ENCODE measurements around the gene DPF1.

The DPF1 gene

GRCh38 chr19:38196245-38196837, 27.7 kb downstream of the DPF1 start:
- no peak for DNase-seq

- DNase-seq: no peak
These were observed 28.8 kb downstream of the DPF1 start for GRCh38 chr19:38195237-38195636.

GRCh38 chr19:38194061-38194701, 29.8 kb downstream of the DPF1 start:
- no peak for DNase-seq

- no peak for DNase-seq
These were observed 30.6 kb downstream of the DPF1 start for GRCh38 chr19:38193445-38193844.

- no peak for DNase-seq
These were observed 32.3 kb downstream of the DPF1 start for GRCh38 chr19:38191747-38192146.

GRCh38 chr19:38190793-38191192, 33.2 kb downstream of the DPF1 start:
- no peak for DNase-seq

GRCh38 chr19:38190061-38190460, 34.0 kb downstream of the DPF1 start:
- no peak for DNase-seq

GRCh38 chr19:38185562-38185961, 38.5 kb downstream of the DPF1 start:
- no peak for DNase-seq

- DNase-seq: no peak
These were observed 39.2 kb downstream of the DPF1 start for GRCh38 chr19:38184815-38185214.

- no peak for DNase-seq
These were observed 40.6 kb downstream of the DPF1 start for GRCh38 chr19:38183251-38183897.

- no peak for DNase-seq
These were observed 41.3 kb downstream of the DPF1 start for GRCh38 chr19:38182536-38183210.

- DNase-seq: no peak
These were observed 44.0 kb downstream of the DPF1 start for GRCh38 chr19:38180071-38180470.

GRCh38 chr19:38175422-38175821, 48.6 kb downstream of the DPF1 start:
- no peak for DNase-seq

GRCh38 chr19:38173291-38174041, 50.6 kb downstream of the DPF1 start:
- DNase-seq: no peak

GRCh38 chr19:38172001-38172400, 52.0 kb downstream of the DPF1 start:
- DNase-seq: no peak

GRCh38 chr19:38170334-38170733, 53.7 kb downstream of the DPF1 start:
- no peak for DNase-seq

GRCh38 chr19:38168637-38169036, 55.4 kb downstream of the DPF1 start:
- no peak for DNase-seq

- no peak for DNase-seq
These were observed 58.7 kb downstream of the DPF1 start for GRCh38 chr19:38165335-38165734.

- DNase-seq: no peak
These were observed 59.5 kb downstream of the DPF1 start for GRCh38 chr19:38164526-38164925.

GRCh38 chr19:38163419-38164290, 60.4 kb downstream of the DPF1 start:
- no peak for DNase-seq

GRCh38 chr19:38162632-38163031, 61.4 kb downstream of the DPF1 start:
- no peak for DNase-seq

GRCh38 chr19:38162094-38162493, 61.9 kb downstream of the DPF1 start:
- DNase-seq: no peak
